Prostate gland (tissue), 2 donors: ENCODE measurements around the gene WRNIP1. TPM values are rescaled to one million over a fixed set of nuclear protein-coding genes. Genes with fewer than 3 reads are reported as not detected.

ENCODE experiments used
- DNase-seq: peaks from one replicate; pipeline ENCODE4 v3.0.0-alpha.2; 2019; ENCODE audit warnings: low spot score
- H3K27ac ChIP-seq, 2 donors: fragments of 200-600 bp; sonication (generic); 2 replicates each; pipeline ENCODE4 v1.5.1; 2017 to 2019
- H3K27me3 ChIP-seq: fragments of 200-600 bp; sonication (generic); replicated peaks from 2 replicates; pipeline ENCODE4 v1.5.1; 2019; ENCODE audit not compliant: insufficient read depth
- H3K36me3 ChIP-seq, 2 donors: fragments of 200-600 bp; sonication (generic); 1 replicate in 1 of 2; 2 replicates in 1 of 2; pipeline versions ENCODE4 v1.5.1 to v1.8.1; 2017 to 2019
- H3K4me1 ChIP-seq: fragments of 200-600 bp; sonication (generic); replicated peaks from 2 replicates; pipeline ENCODE4 v1.5.1; 2019
- H3K4me3 ChIP-seq, 2 donors: fragments of 200-600 bp; sonication (generic); 2 replicates each; pipeline ENCODE4 v1.5.1; 2017 to 2019
- H3K9me3 ChIP-seq: fragments of 200-600 bp; sonication (generic); 2 replicates; pipeline ENCODE4 v1.5.1; 2017
- CTCF ChIP-seq, 4 experiments: fragments of 200-600 bp in 2 of 4; fragments of 450-650 bp in 2 of 4; sonication (generic) in 2 of 4; IDR thresholded peaks; 1 replicate in 3 of 4; 2 replicates in 1 of 4; pipeline ENCODE4 v1.5.1; 2016 to 2019; ENCODE audit warnings: antibody characterized with exemption in 4 of 4, mild to moderate bottlenecking in 2 of 4, moderate library complexity in 2 of 4
- POLR2A ChIP-seq: fragments of 450-650 bp; IDR thresholded peaks from one replicate; pipeline ENCODE4 v1.6.1; 2016; ENCODE audit warnings: antibody characterized with exemption, mild to moderate bottlenecking
- POLR2AphosphoS5 ChIP-seq: sonication (generic); formaldehyde crosslinking; IDR thresholded peaks from one replicate; pipeline ENCODE4 v1.6.1; 2017; ENCODE audit warnings: antibody characterized with exemption
- WGBS: methylation state at CpG from one replicate; pipeline ENCODE4 v1.1.5; 2018; 5-methylcytosine and 5-hydroxymethylcytosine counted together
- intact Hi-C: fragments of 100-400 bp; cut with DNase I; formaldehyde crosslinking; loops from one replicate; pipeline ENCODE4 v1.14.2; 2022
- total RNA-seq, 2 donors: library from RNA; depleted of rRNA; stranded (reverse); fragments of >200 nt; gene quantifications; one replicate each; pipeline ENCODE4 v1.1.0, GENCODE V29; 2016

Gene WRNIP1
- total RNA-seq, 2 donors from 2014 or later: 89.6 to 90.0 TPM

- WGBS: 88% methylated on average over 3 of the region's 3 CpGs
- H3K4me1 ChIP-seq: no peaks in the 10 kb centered on the region
- no peaks in the 10 kb centered on the region for H3K9me3 ChIP-seq
- DNase-seq: no peak
- H3K36me3 ChIP-seq: no peaks in the 10 kb centered on the region
- H3K4me3 ChIP-seq: no peak overlapping the region
- H3K27ac ChIP-seq: no peak overlapping the region
- H3K27me3 ChIP-seq: no peaks in the 10 kb centered on the region
- TF ChIP-seq CTCF (IDR thresholded peaks at IDR 0.05) (no peak), POLR2AphosphoS5 (no peak), POLR2A (no peak)
- intact Hi-C loops: no loop called here
These were observed 9.7 kb upstream of the WRNIP1 start for GRCh38 chr6:2755456-2755855.

- no peak overlapping the region for H3K4me3 ChIP-seq
- intact Hi-C loops: no loop called here
- no peaks in the 10 kb centered on the region for H3K9me3 ChIP-seq
- DNase-seq: no peak
- WGBS: 91% methylated on average over 2 of the region's 2 CpGs
- no peaks in the 10 kb centered on the region for H3K36me3 ChIP-seq
- no peak overlapping the region for H3K27ac ChIP-seq
- TF ChIP-seq POLR2A (no peak), CTCF (IDR thresholded peaks at IDR 0.05) (no peak), POLR2AphosphoS5 (no peak)
- H3K27me3 ChIP-seq: no peaks in the 10 kb centered on the region
- H3K4me1 ChIP-seq: no peaks in the 10 kb centered on the region
These were observed 9.0 kb upstream of the WRNIP1 start for GRCh38 chr6:2756241-2756640.

GRCh38 chr6:2756687-2757224 lies 8.4 kb upstream of the WRNIP1 start:
- H3K27ac ChIP-seq: no peak overlapping the region
- no peaks in the 10 kb centered on the region for H3K36me3 ChIP-seq
- DNase-seq: no peak
- WGBS: 80% methylated on average over 3 of the region's 3 CpGs
- H3K4me3 ChIP-seq: no peak overlapping the region
- no peaks in the 10 kb centered on the region for H3K27me3 ChIP-seq
- H3K9me3 ChIP-seq: no peaks in the 10 kb centered on the region
- TF ChIP-seq POLR2A (no peak), POLR2AphosphoS5 (no peak), CTCF (IDR thresholded peaks at IDR 0.05) (no peak)
- H3K4me1 ChIP-seq: no peaks in the 10 kb centered on the region
- intact Hi-C loops: no loop called here

GRCh38 chr6:2758980-2759379 lies 6.2 kb upstream of the WRNIP1 start:
- TF ChIP-seq CTCF (IDR thresholded peaks at IDR 0.05) (no peak), POLR2A (no peak), POLR2AphosphoS5 (no peak)
- no peaks in the 10 kb centered on the region for H3K9me3 ChIP-seq
- H3K4me3 ChIP-seq: no peak overlapping the region
- H3K36me3 ChIP-seq: no peaks in the 10 kb centered on the region
- intact Hi-C loops: no loop called here
- WGBS: 86% methylated on average over 3 of the region's 3 CpGs
- DNase-seq: no peak
- no peaks in the 10 kb centered on the region for H3K27me3 ChIP-seq
- no peaks in the 10 kb centered on the region for H3K4me1 ChIP-seq
- H3K27ac ChIP-seq: no peak overlapping the region
